ENCODE results near the gene DSCAM.

DSCAM gene

GRCh38 chr21:40647706-40648105 lies 199.3 kb downstream of the DSCAM start:
- no peak for DNase-seq

GRCh38 chr21:40646651-40647050 lies 200.3 kb downstream of the DSCAM start:
- no peak for DNase-seq

GRCh38 chr21:40641042-40641441 lies 205.9 kb downstream of the DSCAM start:
- DNase-seq = no peak

GRCh38 chr21:40640266-40640789 lies 206.6 kb downstream of the DSCAM start:
- DNase-seq = no peak

- no peak for DNase-seq
Measured at GRCh38 chr21:40639616-40640194, 207.3 kb downstream of the DSCAM start.

- no peak for DNase-seq
Measured at GRCh38 chr21:40638466-40639251, 208.3 kb downstream of the DSCAM start.

- DNase-seq = no peak
Measured at GRCh38 chr21:40636026-40636425, 210.9 kb downstream of the DSCAM start.

GRCh38 chr21:40635391-40635790 lies 211.6 kb downstream of the DSCAM start:
- no peak for DNase-seq

GRCh38 chr21:40634141-40634540 lies 212.8 kb downstream of the DSCAM start:
- no peak for DNase-seq

- no peak for DNase-seq
Measured at GRCh38 chr21:40633048-40633447, 213.9 kb downstream of the DSCAM start.

GRCh38 chr21:40631211-40631610 lies 215.7 kb downstream of the DSCAM start:
- DNase-seq = no peak

- DNase-seq = no peak
Measured at GRCh38 chr21:40625991-40626390, 221.0 kb downstream of the DSCAM start.

- DNase-seq = no peak
Measured at GRCh38 chr21:40623528-40623927, 223.4 kb downstream of the DSCAM start.

GRCh38 chr21:40622531-40622930 lies 224.4 kb downstream of the DSCAM start:
- DNase-seq = no peak

GRCh38 chr21:40620386-40621145 lies 226.4 kb downstream of the DSCAM start:
- DNase-seq = no peak

GRCh38 chr21:40618191-40618973 lies 228.6 kb downstream of the DSCAM start:
- no peak for DNase-seq

GRCh38 chr21:40616377-40616704 lies 230.6 kb downstream of the DSCAM start:
- DNase-seq = no peak

GRCh38 chr21:40615505-40616376 lies 231.2 kb downstream of the DSCAM start:
- no peak for DNase-seq

GRCh38 chr21:40613546-40614030 lies 233.4 kb downstream of the DSCAM start:
- DNase-seq = no peak

- DNase-seq = no peak
Measured at GRCh38 chr21:40610345-40610744, 236.6 kb downstream of the DSCAM start.

- no peak for DNase-seq
Measured at GRCh38 chr21:40606341-40606740, 240.6 kb downstream of the DSCAM start.

- DNase-seq = no peak
Measured at GRCh38 chr21:40605094-40605493, 241.9 kb downstream of the DSCAM start.

Data from stimulated activated CD4-positive, alpha-beta T cell treated with anti-CD3 and anti-CD28 coated beads, Interleukin-1b, Interleukin-23, amount 100 ng/mL, for 48 hours (primary cell).